ENCODE results near the gene HIVEP3.

HIVEP3 gene

GRCh38 chr1:41640141-41640751, 278.5 kb downstream of the HIVEP3 start:
- peaks cover 0 to 80% (median 24%) of the 10 kb centered on the region in 11 experiments; a peak in 10 of 22 replicates for H4K20me1 ChIP-seq
- H3K27me3 ChIP-seq = no peaks in the 10 kb centered on the region

GRCh38 chr1:41639332-41639936, 279.3 kb downstream of the HIVEP3 start:
- Histone ChIP-seq H3K27ac (no peak overlapping the region), H3K27me3 (no peaks in the 10 kb centered on the region), H4K20me1 (peaks cover 0 to 71% (median 16%) of the 10 kb centered on the region in 11 experiments; a peak in 10 of 22 replicates), H3K4me2 (peak overlapping the region; percentile 41 to 85 (median 62)), H3K4me3 (no peak overlapping the region), H3K36me3 (no peaks in the 10 kb centered on the region), H3K4me1 (peaks cover 48 to 75% (median 66%) of the 10 kb centered on the region in 10 experiments), H3K9ac (no peak overlapping the region), H3K9me3 (replicated peaks in 1 of 11) (no peaks in the 10 kb centered on the region)
- no peak for TF ChIP-seq Cebpa-rat (IDR thresholded peaks at IDR 0.05)

More at GRCh38 chr1:41640141-41640751, 278.5 kb downstream of the HIVEP3 start:
- Histone ChIP-seq H3K27ac (no peak overlapping the region), H3K36me3 (no peaks in the 10 kb centered on the region), H3K4me2 (peak overlapping the region; percentile 61 to 85 (median 72)), H3K9ac (no peak overlapping the region), H3K4me3 (no peak overlapping the region), H3K9me3 (replicated peaks in 1 of 11) (no peaks in the 10 kb centered on the region), H3K4me1 (peaks cover 55 to 83% (median 73%) of the 10 kb centered on the region in 10 experiments)
- TF ChIP-seq Cebpa-rat (IDR thresholded peaks at IDR 0.05) = no peak

GRCh38 chr1:41638086-41639024, 280.4 kb downstream of the HIVEP3 start:
- peak overlapping the region in 10 of 11 experiments; percentile 41 to 85 (median 62); a peak in 18 of 22 replicates for H3K4me2 ChIP-seq

GRCh38 chr1:41637367-41637766, 281.4 kb downstream of the HIVEP3 start:
- Histone ChIP-seq H3K27ac (no peak overlapping the region), H3K4me3 (no peak overlapping the region), H4K20me1 (peaks cover 0 to 68% (median 23%) of the 10 kb centered on the region in 11 experiments; a peak in 10 of 22 replicates), H3K4me1 (peaks cover 60 to 68% (median 65%) of the 10 kb centered on the region in 10 experiments), H3K9me3 (replicated peaks in 1 of 11) (no peaks in the 10 kb centered on the region), H3K9ac (0 out of 22 replicates have a peak overlapping the region, but pooled peaks of 1 of the 11 experiments have one; percentile 24), H3K36me3 (no peaks in the 10 kb centered on the region), H3K27me3 (no peaks in the 10 kb centered on the region), H3K4me2 (peak overlapping the region; percentile 36 to 85 (median 57))
- TF ChIP-seq Cebpa-rat (IDR thresholded peaks at IDR 0.05) = no peak

More at GRCh38 chr1:41638086-41639024, 280.4 kb downstream of the HIVEP3 start:
- Histone ChIP-seq H3K27ac (no peak overlapping the region), H3K4me3 (no peak overlapping the region), H3K36me3 (no peaks in the 10 kb centered on the region), H3K9me3 (replicated peaks in 1 of 11) (no peaks in the 10 kb centered on the region), H3K27me3 (no peaks in the 10 kb centered on the region), H4K20me1 (peaks cover 0 to 68% (median 16%) of the 10 kb centered on the region in 11 experiments; a peak in 10 of 22 replicates), H3K4me1 (peaks cover 54 to 72% (median 66%) of the 10 kb centered on the region in 10 experiments), H3K9ac (no peak overlapping the region)
- TF ChIP-seq Cebpa-rat (IDR thresholded peaks at IDR 0.05) = no peak

- Histone ChIP-seq H3K9ac (no peak overlapping the region), H3K4me2 (peak overlapping the region in 7 of 11 experiments; percentile 3 to 58 (median 36); a peak in 10 of 22 replicates), H3K4me3 (no peak overlapping the region), H4K20me1 (peaks cover 0 to 58% (median 25%) of the 10 kb centered on the region in 11 experiments; a peak in 10 of 22 replicates), H3K9me3 (replicated peaks in 1 of 11) (0 out of 22 replicates have a peak, but pooled peaks cover 0 to 4% (median 0%) of the 10 kb centered on the region in 11 experiments), H3K27ac (no peak overlapping the region), H3K4me1 (peaks cover 27 to 34% (median 30%) of the 10 kb centered on the region in 10 experiments), H3K27me3 (no peaks in the 10 kb centered on the region), H3K36me3 (peaks cover 0 to 5% (median 0%) of the 10 kb centered on the region in 11 experiments; a peak in 5 of 22 replicates)
- TF ChIP-seq Cebpa-rat (IDR thresholded peaks at IDR 0.05) = no peak
Measured at GRCh38 chr1:41633764-41634163, 285.0 kb downstream of the HIVEP3 start.

GRCh38 chr1:41632781-41633575, 285.7 kb downstream of the HIVEP3 start:
- H3K4me3 ChIP-seq = no peak overlapping the region
- no peaks in the 10 kb centered on the region for H3K27me3 ChIP-seq
- H3K4me1 ChIP-seq = peaks cover 19 to 27% (median 22%) of the 10 kb centered on the region in 10 experiments
- H3K36me3 ChIP-seq = peaks cover 0 to 13% (median 6%) of the 10 kb centered on the region in 11 experiments; a peak in 8 of 22 replicates
- TF ChIP-seq Cebpa-rat (IDR thresholded peaks at IDR 0.05) = no peak
- H4K20me1 ChIP-seq = peaks cover 0 to 62% (median 21%) of the 10 kb centered on the region in 11 experiments; a peak in 10 of 22 replicates
- peaks cover 0 to 11% (median 0%) of the 10 kb centered on the region in 11 experiments; a peak in 1 of 22 replicates for H3K9me3 ChIP-seq (replicated peaks in 1 of 11)
- no peak overlapping the region for H3K27ac ChIP-seq
- peak overlapping the region in 7 of 11 experiments; percentile 3 to 58 (median 36); a peak in 10 of 22 replicates for H3K4me2 ChIP-seq
- no peak overlapping the region for H3K9ac ChIP-seq

- Histone ChIP-seq H4K20me1 (peaks cover 0 to 59% (median 14%) of the 10 kb centered on the region in 11 experiments; a peak in 10 of 22 replicates), H3K27ac (no peak overlapping the region), H3K4me3 (no peak overlapping the region), H3K27me3 (no peaks in the 10 kb centered on the region), H3K9ac (no peak overlapping the region), H3K9me3 (replicated peaks in 1 of 11) (peaks cover 0 to 11% (median 0%) of the 10 kb centered on the region in 11 experiments; a peak in 1 of 22 replicates), H3K36me3 (peaks cover 0 to 21% (median 6%) of the 10 kb centered on the region in 11 experiments; a peak in 10 of 22 replicates), H3K4me2 (no peak overlapping the region), H3K4me1 (peaks cover 9 to 22% (median 13%) of the 10 kb centered on the region in 10 experiments)
- TF ChIP-seq Cebpa-rat (IDR thresholded peaks at IDR 0.05) = no peak
Measured at GRCh38 chr1:41631971-41632370, 286.8 kb downstream of the HIVEP3 start.
